Right lobe of liver (tissue), 4 donors: ENCODE results near the gene PRR5L.

ENCODE experiments used
- POLR2A ChIP-seq: fragments of 450-650 bp; IDR thresholded peaks from one replicate; pipeline ENCODE4 v1.6.1; 2017; ENCODE audit warnings: antibody characterized with exemption, mild to moderate bottlenecking
- TF ChIP-seq, protein P1 (sequence below), 4 donors: fragments of 200-600 bp in 3 of 4; fragments of 450-650 bp in 1 of 4; IDR thresholded peaks; one replicate each; pipeline versions ENCODE4 v1.5.1 to v1.8.0; 2016 to 2022; ENCODE audit warnings: antibody characterized with exemption in 4 of 4, mild to moderate bottlenecking in 2 of 4
- donor health status: DM: no; HTN: no; CAD: no.
- donor health status: DM: no; HTN: no; CAD: no.
- donor health status: DM: no; HTN: yes; CAD: no.

DNA sequence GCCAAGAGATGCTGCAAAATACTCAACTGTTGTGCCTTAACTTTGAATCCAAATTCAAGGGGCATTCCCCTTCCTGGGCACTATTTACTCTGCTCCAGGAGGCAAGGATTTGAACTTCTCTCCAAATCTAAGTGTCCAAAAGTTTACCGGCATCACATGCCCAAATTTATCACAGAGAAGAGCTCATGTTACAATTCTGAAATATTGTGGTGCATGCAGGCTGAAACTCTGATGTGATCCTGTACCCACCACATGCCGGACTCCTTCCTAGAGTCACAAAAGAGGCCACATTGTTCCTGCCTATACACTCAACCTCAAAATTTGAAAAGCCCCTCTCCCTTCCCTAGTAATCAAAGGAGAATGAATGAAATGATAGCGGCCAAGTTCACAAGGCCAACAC, 212.7 kb downstream of the PRR5L start:
- TF ChIP-seq, protein P1, sequence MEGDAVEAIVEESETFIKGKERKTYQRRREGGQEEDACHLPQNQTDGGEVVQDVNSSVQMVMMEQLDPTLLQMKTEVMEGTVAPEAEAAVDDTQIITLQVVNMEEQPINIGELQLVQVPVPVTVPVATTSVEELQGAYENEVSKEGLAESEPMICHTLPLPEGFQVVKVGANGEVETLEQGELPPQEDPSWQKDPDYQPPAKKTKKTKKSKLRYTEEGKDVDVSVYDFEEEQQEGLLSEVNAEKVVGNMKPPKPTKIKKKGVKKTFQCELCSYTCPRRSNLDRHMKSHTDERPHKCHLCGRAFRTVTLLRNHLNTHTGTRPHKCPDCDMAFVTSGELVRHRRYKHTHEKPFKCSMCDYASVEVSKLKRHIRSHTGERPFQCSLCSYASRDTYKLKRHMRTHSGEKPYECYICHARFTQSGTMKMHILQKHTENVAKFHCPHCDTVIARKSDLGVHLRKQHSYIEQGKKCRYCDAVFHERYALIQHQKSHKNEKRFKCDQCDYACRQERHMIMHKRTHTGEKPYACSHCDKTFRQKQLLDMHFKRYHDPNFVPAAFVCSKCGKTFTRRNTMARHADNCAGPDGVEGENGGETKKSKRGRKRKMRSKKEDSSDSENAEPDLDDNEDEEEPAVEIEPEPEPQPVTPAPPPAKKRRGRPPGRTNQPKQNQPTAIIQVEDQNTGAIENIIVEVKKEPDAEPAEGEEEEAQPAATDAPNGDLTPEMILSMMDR (IDR thresholded peaks at IDR 0.05): no peak
- no peak for TF ChIP-seq POLR2A
